ENCODE measurements around the gene DPP6.

GRCh38 chr7:154905615-154906014 lies 853.4 kb downstream of the DPP6 start:
- TF ChIP-seq, protein P1, sequence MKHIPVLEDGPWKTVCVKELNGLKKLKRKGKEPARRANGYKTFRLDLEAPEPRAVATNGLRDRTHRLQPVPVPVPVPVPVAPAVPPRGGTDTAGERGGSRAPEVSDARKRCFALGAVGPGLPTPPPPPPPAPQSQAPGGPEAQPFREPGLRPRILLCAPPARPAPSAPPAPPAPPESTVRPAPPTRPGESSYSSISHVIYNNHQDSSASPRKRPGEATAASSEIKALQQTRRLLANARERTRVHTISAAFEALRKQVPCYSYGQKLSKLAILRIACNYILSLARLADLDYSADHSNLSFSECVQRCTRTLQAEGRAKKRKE (CRISPR knock-in tag; IDR thresholded peaks at IDR 0.05; ENCODE audit: low read depth): no peak
- TF ChIP-seq EP300 (IDR thresholded peaks at IDR 0.05) (no peak), POLR2A (IDR thresholded peaks at IDR 0.05; ENCODE audit: low read length) (no peak), MAZ (IDR thresholded peaks at IDR 0.05; ENCODE audit: borderline replicate concordance, low read depth, low read length) (no peak), CHD4 (IDR thresholded peaks at IDR 0.05; ENCODE audit: borderline replicate concordance) (no peak), JUN (IDR thresholded peaks at IDR 0.05) (no peak), USF2 (IDR thresholded peaks at IDR 0.05) (no peak)
- TF ChIP-seq, protein P2, sequence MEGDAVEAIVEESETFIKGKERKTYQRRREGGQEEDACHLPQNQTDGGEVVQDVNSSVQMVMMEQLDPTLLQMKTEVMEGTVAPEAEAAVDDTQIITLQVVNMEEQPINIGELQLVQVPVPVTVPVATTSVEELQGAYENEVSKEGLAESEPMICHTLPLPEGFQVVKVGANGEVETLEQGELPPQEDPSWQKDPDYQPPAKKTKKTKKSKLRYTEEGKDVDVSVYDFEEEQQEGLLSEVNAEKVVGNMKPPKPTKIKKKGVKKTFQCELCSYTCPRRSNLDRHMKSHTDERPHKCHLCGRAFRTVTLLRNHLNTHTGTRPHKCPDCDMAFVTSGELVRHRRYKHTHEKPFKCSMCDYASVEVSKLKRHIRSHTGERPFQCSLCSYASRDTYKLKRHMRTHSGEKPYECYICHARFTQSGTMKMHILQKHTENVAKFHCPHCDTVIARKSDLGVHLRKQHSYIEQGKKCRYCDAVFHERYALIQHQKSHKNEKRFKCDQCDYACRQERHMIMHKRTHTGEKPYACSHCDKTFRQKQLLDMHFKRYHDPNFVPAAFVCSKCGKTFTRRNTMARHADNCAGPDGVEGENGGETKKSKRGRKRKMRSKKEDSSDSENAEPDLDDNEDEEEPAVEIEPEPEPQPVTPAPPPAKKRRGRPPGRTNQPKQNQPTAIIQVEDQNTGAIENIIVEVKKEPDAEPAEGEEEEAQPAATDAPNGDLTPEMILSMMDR (IDR thresholded peaks at IDR 0.05): no peak
